HG03066 (cell line): Measurements from ENCODE around the gene KRTCAP2.

Source experiments
- ATAC-seq: cut with Tn5 transposase; IDR thresholded peaks from one replicate; pipeline ENCODE4 v1.9.1; 2021; ENCODE audit warnings: low read depth; ENCODE audit not compliant: unreplicated experiment

Gene KRTCAP2

DNA sequence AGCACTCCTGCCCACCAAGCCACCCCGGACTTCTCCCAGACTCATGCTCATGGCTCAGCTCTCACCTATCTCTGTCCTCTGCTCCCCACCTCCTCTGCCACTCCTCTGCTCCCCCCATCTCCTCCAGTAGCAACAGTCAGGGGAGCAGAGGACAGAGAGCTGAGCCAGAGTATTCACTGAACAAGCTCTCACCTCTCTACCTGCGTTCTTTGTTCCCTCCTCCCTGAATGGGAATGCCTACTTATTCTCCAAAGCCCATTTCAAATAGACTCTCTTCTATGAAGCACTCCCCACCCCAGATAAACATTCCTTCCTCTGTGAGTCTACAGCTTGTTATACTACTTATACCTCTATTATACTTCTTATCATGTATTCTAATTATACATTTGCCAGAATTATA is 51.9 kb downstream of the KRTCAP2 start:
- no peak for ATAC-seq

DNA sequence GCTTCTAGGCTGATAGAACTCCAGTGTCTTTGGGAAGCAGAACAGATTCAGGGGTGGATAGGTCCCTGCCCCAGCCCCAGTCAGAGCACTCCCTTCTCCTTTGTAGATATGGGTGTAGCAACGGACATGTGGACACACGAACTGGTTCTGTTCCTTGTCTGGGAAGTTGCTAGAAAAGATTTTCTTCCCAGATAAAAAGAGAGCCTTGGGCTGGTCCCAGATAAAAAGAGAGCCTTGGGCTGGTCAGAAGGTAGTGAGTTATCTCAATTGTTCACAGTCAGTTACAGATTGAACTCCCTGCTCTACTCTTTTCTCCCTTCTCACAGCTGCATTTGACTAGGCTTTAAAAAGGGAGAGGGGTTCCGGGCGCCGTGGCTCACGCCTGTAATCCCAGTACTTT is 52.9 kb downstream of the KRTCAP2 start:
- no peak for ATAC-seq
